Measurements from ENCODE around the gene KRI1. TPM values are rescaled to one million over a fixed set of nuclear protein-coding genes. Genes with fewer than 3 reads are reported as not detected.
"Not testable (repeated sequence)": the region's sequence is repeated elsewhere in the genome, so short reads cannot be mapped to it uniquely, and the experiment has no call there.

KRI1 gene
- total and polyA plus RNA-seq, 3 experiments from 2014 or later: 45.7 to 64.5 (median 61.6) TPM

GRCh38 chr19:10546817-10547216 lies 19.0 kb downstream of the KRI1 start:
- peaks cover 19 to 40% (median 23%) of the 10 kb centered on the region in 3 donors for H3K4me1 Mint-ChIP-seq
- H3K36me3 Mint-ChIP-seq: peaks cover 0 to 44% (median 1%) of the 10 kb centered on the region in 3 donors
- H3K27me3 Mint-ChIP-seq: no peaks in the 10 kb centered on the region
- H3K27ac Mint-ChIP-seq: peak overlapping the region in 1 of 8 donors; percentile 29
- ChIA-PET CTCF (interaction anchor here (0.7 to 3.5 kb wide), 6 partner anchors 14 to 663 kb away, joined by 3 to 11 read pairs (median 4); partner anchors contain the start of gene KRI1), POLR2A (interaction anchor here (1.0 kb wide), 1 partner anchor 15 kb away, joined by 3 read pairs; no protein-coding TSS in a partner anchor)
- Histone ChIP-seq H3K4me3 (ENCODE audit: low read length) (no peak overlapping the region), H3K4me1 (ENCODE audit: insufficient read depth, low read length) (peaks cover 28% of the 10 kb centered on the region), H3K36me3 (ENCODE audit: insufficient read depth, low read length) (peaks cover 22% of the 10 kb centered on the region), H3K9me3 (ENCODE audit: low read length) (no peaks in the 10 kb centered on the region), H3K27me3 (ENCODE audit: insufficient read depth, low read length, poor library complexity, severe bottlenecking) (no peaks in the 10 kb centered on the region), H3K27ac (ENCODE audit: low read depth, low read length) (no peak overlapping the region)
- no peaks in the 10 kb centered on the region for H3K9me3 Mint-ChIP-seq
- peak overlapping the region in 2 of 7 donors; percentile 14 to 74 for H3K4me3 Mint-ChIP-seq
- no peak for DNase-seq

- POLR2A ChIA-PET: interaction anchor here (0.6 to 1.5 kb wide), 5 partner anchors 21 to 109 kb away, joined by 3 to 5 read pairs (median 3); partner anchors contain the start of genes KRI1 and S1PR5
- Mint-ChIP-seq H3K27ac (peak overlapping the region; percentile 76 to 97 (median 93)), H3K36me3 (peaks cover 0 to 30% (median 0%) of the 10 kb centered on the region in 3 donors), H3K4me1 (peaks cover 11 to 27% (median 14%) of the 10 kb centered on the region in 3 donors), H3K9me3 (no peaks in the 10 kb centered on the region), H3K27me3 (peaks cover 2 to 3% of the 10 kb centered on the region in 2 donors), H3K4me3 (peak overlapping the region; percentile 90 to 96 (median 93))
- CTCF ChIA-PET: interaction anchor here (0.9 kb wide), 1 partner anchor 52 kb away, joined by 3 read pairs; no protein-coding TSS in a partner anchor
- peaks cover 17% of the 10 kb centered on the region for H3K4me1 ChIP-seq (ENCODE audit: insufficient read depth, low read length)
- no peaks in the 10 kb centered on the region for H3K9me3 ChIP-seq (ENCODE audit: low read length)
- H3K36me3 ChIP-seq (ENCODE audit: insufficient read depth, low read length): peaks cover 15% of the 10 kb centered on the region
- no peak for DNase-seq
- no peaks in the 10 kb centered on the region for H3K27me3 ChIP-seq (ENCODE audit: insufficient read depth, low read length, poor library complexity, severe bottlenecking)
- H3K27ac ChIP-seq (ENCODE audit: low read depth, low read length): peak overlapping the region; percentile 79
- H3K4me3 ChIP-seq (ENCODE audit: low read length): peak overlapping the region; percentile 61
Measured at GRCh38 chr19:10544753-10545251, 21.0 kb downstream of the KRI1 start.

- Histone ChIP-seq H3K27me3 (ENCODE audit: insufficient read depth, low read length, poor library complexity, severe bottlenecking) (no peaks in the 10 kb centered on the region), H3K27ac (ENCODE audit: low read depth, low read length) (peak overlapping the region; percentile 79), H3K36me3 (ENCODE audit: insufficient read depth, low read length) (peaks cover 12% of the 10 kb centered on the region), H3K4me3 (ENCODE audit: low read length) (peak overlapping the region; percentile 61), H3K9me3 (ENCODE audit: low read length) (no peaks in the 10 kb centered on the region), H3K4me1 (ENCODE audit: insufficient read depth, low read length) (peaks cover 17% of the 10 kb centered on the region)
- DNase-seq: no peak
- Mint-ChIP-seq H3K27ac (peak overlapping the region; percentile 76 to 97 (median 93)), H3K36me3 (peaks cover 0 to 26% (median 0%) of the 10 kb centered on the region in 3 donors), H3K4me1 (peaks cover 11 to 27% (median 14%) of the 10 kb centered on the region in 3 donors), H3K4me3 (peak overlapping the region; percentile 90 to 96 (median 93)), H3K9me3 (no peaks in the 10 kb centered on the region), H3K27me3 (peaks cover 2 to 3% of the 10 kb centered on the region in 2 donors)
- ChIA-PET POLR2A (interaction anchor here (0.6 to 1.5 kb wide), 5 partner anchors 22 to 109 kb away, joined by 3 to 5 read pairs (median 3); partner anchors contain the start of genes KRI1 and S1PR5), CTCF (interaction anchor here (0.9 kb wide), 1 partner anchor 52 kb away, joined by 3 read pairs; no protein-coding TSS in a partner anchor)
Measured at GRCh38 chr19:10544242-10544752, 21.5 kb downstream of the KRI1 start.

GRCh38 chr19:10543420-10544241 lies 22.2 kb downstream of the KRI1 start, which contains the start of gene ATG4D:
Gene ATG4D (plus strand): TSS chr19:10543904. CDS start chr19:10544091, 187 bp downstream.
- Histone ChIP-seq H3K4me3 (ENCODE audit: low read length) (peak within 1 kb of the TSS; percentile 61), H3K27ac (ENCODE audit: low read depth, low read length) (peak within 1 kb of the TSS; percentile 79), H3K27me3 (ENCODE audit: insufficient read depth, low read length, poor library complexity, severe bottlenecking) (no peaks in the 10 kb centered on the region), H3K36me3 (ENCODE audit: insufficient read depth, low read length) (peaks cover 6% of the 10 kb centered on the region), H3K9me3 (ENCODE audit: low read length) (no peaks in the 10 kb centered on the region), H3K4me1 (ENCODE audit: insufficient read depth, low read length) (peaks cover 17% of the 10 kb centered on the region)
- ChIA-PET CTCF (interaction anchor here (0.9 to 4.0 kb wide), 9 partner anchors 9 to 101 kb away, joined by 3 to 56 read pairs (median 6); partner anchors contain the start of genes CDKN2D and S1PR5), POLR2A (interaction anchor here (0.8 to 2.7 kb wide), 5 partner anchors 10 to 110 kb away, joined by 3 to 14 read pairs (median 3); partner anchors contain the start of gene KRI1)
- peak; percentile 78 to 88 (median 81) for DNase-seq
- peak within 1 kb of the TSS; percentile 86 to 97 (median 93) for H3K27ac Mint-ChIP-seq
- peak within 1 kb of the TSS; percentile 90 to 96 (median 93) for H3K4me3 Mint-ChIP-seq
- peaks cover 2 to 8% of the 10 kb centered on the region in 2 donors for H3K27me3 Mint-ChIP-seq
- H3K9me3 Mint-ChIP-seq: no peaks in the 10 kb centered on the region
- H3K4me1 Mint-ChIP-seq: peaks cover 11 to 27% (median 14%) of the 10 kb centered on the region in 3 donors
- H3K36me3 Mint-ChIP-seq: peaks cover 0 to 19% (median 0%) of the 10 kb centered on the region in 3 donors

- CTCF ChIA-PET: interaction anchor here (0.9 to 4.0 kb wide), 9 partner anchors 10 to 102 kb away, joined by 3 to 56 read pairs (median 6); partner anchors contain the start of genes CDKN2D and S1PR5
- peak overlapping the region; percentile 74 to 91 (median 88) for H3K27ac Mint-ChIP-seq
Measured at GRCh38 chr19:10543059-10543419, 22.8 kb downstream of the KRI1 start.

GRCh38 chr19:10539016-10539415 lies 26.8 kb downstream of the KRI1 start:
- H3K4me1 Mint-ChIP-seq; H3K9me3 Mint-ChIP-seq; H3K4me3 ChIP-seq (ENCODE audit: low read length); H3K36me3 ChIP-seq (ENCODE audit: insufficient read depth, low read length); H3K4me1 ChIP-seq (ENCODE audit: insufficient read depth, low read length); H3K27ac ChIP-seq (ENCODE audit: low read depth, low read length); POLR2A ChIA-PET; H3K9me3 ChIP-seq (ENCODE audit: low read length); CTCF ChIA-PET; DNase-seq; H3K36me3 Mint-ChIP-seq; H3K27me3 ChIP-seq (ENCODE audit: insufficient read depth, low read length, poor library complexity, severe bottlenecking): not testable (repeated sequence)
- Mint-ChIP-seq H3K27me3 (peaks cover 7 to 20% of the 10 kb centered on the region in 2 donors), H3K4me3 (peak overlapping the region in 1 of 7 donors; percentile 35), H3K27ac (peak overlapping the region in 1 of 8 donors; percentile 24)

More at GRCh38 chr19:10543059-10543419, 22.8 kb downstream of the KRI1 start:
- Mint-ChIP-seq H3K36me3 (peaks cover 0 to 13% (median 0%) of the 10 kb centered on the region in 3 donors), H3K9me3 (no peaks in the 10 kb centered on the region), H3K4me1 (peaks cover 11 to 24% (median 14%) of the 10 kb centered on the region in 3 donors), H3K4me3 (peak overlapping the region; percentile 74 to 90 (median 85)), H3K27me3 (peaks cover 2 to 13% of the 10 kb centered on the region in 2 donors)
- Histone ChIP-seq H3K36me3 (ENCODE audit: insufficient read depth, low read length) (no peaks in the 10 kb centered on the region), H3K4me3 (ENCODE audit: low read length) (peak overlapping the region; percentile 61), H3K9me3 (ENCODE audit: low read length) (no peaks in the 10 kb centered on the region), H3K27ac (ENCODE audit: low read depth, low read length) (no peak overlapping the region), H3K27me3 (ENCODE audit: insufficient read depth, low read length, poor library complexity, severe bottlenecking) (no peaks in the 10 kb centered on the region), H3K4me1 (ENCODE audit: insufficient read depth, low read length) (peaks cover 17% of the 10 kb centered on the region)
- POLR2A ChIA-PET: interaction anchor here (0.6 to 2.7 kb wide), 6 partner anchors 11 to 110 kb away, joined by 3 to 14 read pairs (median 6); partner anchors contain the start of gene KRI1
- DNase-seq: no peak

- no peaks in the 10 kb centered on the region for H3K36me3 Mint-ChIP-seq
Measured at GRCh38 chr19:10538204-10538983, 27.4 kb downstream of the KRI1 start.

More at GRCh38 chr19:10538204-10538983, 27.4 kb downstream of the KRI1 start:
- H3K4me1 Mint-ChIP-seq: peaks cover 2 to 4% (median 3%) of the 10 kb centered on the region in 3 donors
- no peaks in the 10 kb centered on the region for H3K9me3 ChIP-seq (ENCODE audit: low read length)
- H3K36me3 ChIP-seq (ENCODE audit: insufficient read depth, low read length): no peaks in the 10 kb centered on the region
- ChIA-PET POLR2A (no interaction called here), CTCF (interaction anchor here (1.0 to 1.3 kb wide), 2 partner anchors 25 to 27 kb away, joined by 3 to 4 read pairs; no protein-coding TSS in a partner anchor)
- H3K4me1 ChIP-seq (ENCODE audit: insufficient read depth, low read length): peaks cover 5% of the 10 kb centered on the region
- H3K27me3 ChIP-seq (ENCODE audit: insufficient read depth, low read length, poor library complexity, severe bottlenecking): no peaks in the 10 kb centered on the region
- peaks cover 7 to 20% of the 10 kb centered on the region in 2 donors for H3K27me3 Mint-ChIP-seq
- H3K27ac Mint-ChIP-seq: peak overlapping the region in 1 of 8 donors; percentile 24
- no peak overlapping the region for H3K4me3 ChIP-seq (ENCODE audit: low read length)
- no peaks in the 10 kb centered on the region for H3K9me3 Mint-ChIP-seq
- H3K27ac ChIP-seq (ENCODE audit: low read depth, low read length): no peak overlapping the region
- DNase-seq: no peak
- peak overlapping the region in 1 of 7 donors; percentile 35 for H3K4me3 Mint-ChIP-seq
